Uterus (tissue), 2 donors: ENCODE results near the gene TM9SF2.

ENCODE experiments used
- POLR2A ChIP-seq, 2 donors: fragments of 450-650 bp; IDR thresholded peaks; one replicate each; pipeline ENCODE4 v1.6.1; 2016; ENCODE audit warnings: antibody characterized with exemption in 2 of 2, mild to moderate bottlenecking in 1 of 2, moderate library complexity in 1 of 2
- TF ChIP-seq, protein P1 (sequence below), 4 experiments: fragments of 200-600 bp in 2 of 4; fragments of 450-650 bp in 2 of 4; sonication (generic) in 2 of 4; IDR thresholded peaks; one replicate each; pipeline ENCODE4 v1.5.1; 2016 to 2019; ENCODE audit warnings: antibody characterized with exemption in 4 of 4, mild to moderate bottlenecking in 2 of 4, moderate library complexity in 1 of 4

DNA sequence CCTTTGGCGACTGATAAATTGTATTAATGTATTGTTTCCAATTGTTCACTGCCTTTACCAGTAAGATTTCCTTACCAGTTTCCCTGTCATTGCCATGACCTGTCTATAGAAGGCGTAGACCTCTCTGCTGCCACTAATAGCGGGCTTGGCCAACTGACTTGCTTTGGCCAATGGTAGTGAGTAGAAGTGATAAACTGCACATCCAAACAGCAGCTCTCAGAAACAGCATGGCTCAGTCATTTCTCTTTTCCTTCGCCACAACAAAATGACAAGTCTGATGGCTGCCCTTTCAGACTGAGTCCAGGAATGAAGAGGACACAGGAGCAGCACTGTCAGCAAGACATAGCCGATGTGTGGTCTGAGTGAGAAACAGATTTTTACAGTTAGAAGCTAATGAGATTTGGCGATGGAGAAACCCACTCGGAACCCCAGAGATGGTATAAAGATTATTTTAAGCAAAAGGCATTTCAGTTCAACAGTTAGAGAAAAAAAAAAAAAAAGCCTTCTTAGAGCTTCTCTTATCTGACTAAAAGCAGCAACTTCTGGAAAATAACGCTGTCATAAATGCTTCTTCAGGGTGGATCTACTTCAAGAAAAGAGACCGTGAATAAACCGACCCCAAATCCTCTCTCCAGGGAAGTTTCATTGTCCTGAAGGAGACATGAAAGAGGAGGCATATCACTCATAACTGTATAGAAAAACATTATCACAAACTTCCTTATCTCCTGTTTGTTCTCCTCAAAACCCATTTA is 42.0 kb upstream of the TM9SF2 start:
- TF ChIP-seq, protein P1, sequence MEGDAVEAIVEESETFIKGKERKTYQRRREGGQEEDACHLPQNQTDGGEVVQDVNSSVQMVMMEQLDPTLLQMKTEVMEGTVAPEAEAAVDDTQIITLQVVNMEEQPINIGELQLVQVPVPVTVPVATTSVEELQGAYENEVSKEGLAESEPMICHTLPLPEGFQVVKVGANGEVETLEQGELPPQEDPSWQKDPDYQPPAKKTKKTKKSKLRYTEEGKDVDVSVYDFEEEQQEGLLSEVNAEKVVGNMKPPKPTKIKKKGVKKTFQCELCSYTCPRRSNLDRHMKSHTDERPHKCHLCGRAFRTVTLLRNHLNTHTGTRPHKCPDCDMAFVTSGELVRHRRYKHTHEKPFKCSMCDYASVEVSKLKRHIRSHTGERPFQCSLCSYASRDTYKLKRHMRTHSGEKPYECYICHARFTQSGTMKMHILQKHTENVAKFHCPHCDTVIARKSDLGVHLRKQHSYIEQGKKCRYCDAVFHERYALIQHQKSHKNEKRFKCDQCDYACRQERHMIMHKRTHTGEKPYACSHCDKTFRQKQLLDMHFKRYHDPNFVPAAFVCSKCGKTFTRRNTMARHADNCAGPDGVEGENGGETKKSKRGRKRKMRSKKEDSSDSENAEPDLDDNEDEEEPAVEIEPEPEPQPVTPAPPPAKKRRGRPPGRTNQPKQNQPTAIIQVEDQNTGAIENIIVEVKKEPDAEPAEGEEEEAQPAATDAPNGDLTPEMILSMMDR (IDR thresholded peaks at IDR 0.05): no peak
- no peak for TF ChIP-seq POLR2A (IDR thresholded peaks at IDR 0.05)
